WTC11 (cell line): ENCODE measurements around the gene LRRC7. TPM values are rescaled to one million over a fixed set of nuclear protein-coding genes. Genes with fewer than 3 reads are reported as not detected.

Source experiments
- ATAC-seq: fragments of 200-7000 bp; cut with Tn5 transposase; 2 replicates; pipeline ENCODE4 v1.10.0; 2021; ENCODE audit warnings: mild to moderate bottlenecking, moderate library complexity
- CTCF ChIA-PET: fragments of 300-600 bp; sonication (Branson Sonifier 250); formaldehyde crosslinking; loops from one replicate; lab custom pipeline; 2021; ENCODE audit warnings: antibody characterized with exemption; lab: Charles Lee
- POLR2A ChIA-PET: fragments of 350-600 bp; sonication (Branson Sonifier 250); formaldehyde crosslinking; loops from one replicate; lab custom pipeline; 2021; ENCODE audit warnings: antibody characterized with exemption; lab: Charles Lee
- DNase-seq: peaks from one replicate; pipeline ENCODE4 v3.0.0; 2021; ENCODE audit warnings: low spot score
- H3K27ac Mint-ChIP-seq: 2 replicates; pipeline ENCODE4 v1.8.0; 2021; ENCODE audit warnings: mixed read lengths
- H3K27me3 Mint-ChIP-seq: 2 replicates; pipeline ENCODE4 v1.8.0; 2021; ENCODE audit warnings: low read depth, mild to moderate bottlenecking, moderate library complexity, mixed read lengths
- H3K36me3 Mint-ChIP-seq: 2 replicates; pipeline ENCODE4 v1.8.0; 2021; ENCODE audit warnings: mixed read lengths
- H3K4me1 Mint-ChIP-seq: 2 replicates; pipeline ENCODE4 v1.8.0; 2022; ENCODE audit warnings: mixed read lengths
- H3K4me3 Mint-ChIP-seq: 2 replicates; pipeline ENCODE4 v1.8.0; 2021; ENCODE audit warnings: mild to moderate bottlenecking, moderate library complexity, mixed read lengths
- H3K9me3 Mint-ChIP-seq: 2 replicates; pipeline ENCODE4 v1.8.0; 2021; ENCODE audit warnings: mixed read lengths
- ATF6 ChIP-seq: sonication (generic); formaldehyde crosslinking; IDR thresholded peaks from 2 replicates; pipeline ENCODE4 v1.8.1; 2023; ENCODE audit warnings: mild to moderate bottlenecking, missing genetic modification reagents
- CBFB ChIP-seq: sonication (generic); formaldehyde crosslinking; IDR thresholded peaks from 2 replicates; pipeline ENCODE4 v1.8.1; 2022; ENCODE audit warnings: mild to moderate bottlenecking, low read depth, missing genetic modification reagents
- E2F5 ChIP-seq: sonication (generic); formaldehyde crosslinking; IDR thresholded peaks from 2 replicates; pipeline ENCODE4 v1.8.1; 2022; ENCODE audit warnings: mild to moderate bottlenecking, moderate library complexity, missing genetic modification reagents
- EMX1 ChIP-seq: fragments of 250-450 bp; sonication (Bioruptor Pico); IDR thresholded peaks from 2 replicates; pipeline ENCODE4 v1.8.0; 2021; ENCODE audit warnings: mild to moderate bottlenecking
- ESRRA ChIP-seq: sonication (generic); formaldehyde crosslinking; IDR thresholded peaks from 2 replicates; pipeline ENCODE4 v1.8.1; 2022; ENCODE audit warnings: mild to moderate bottlenecking, missing genetic modification reagents, borderline replicate concordance
- FOXJ3 ChIP-seq: sonication (generic); formaldehyde crosslinking; IDR thresholded peaks from 2 replicates; pipeline ENCODE4 v1.9.0; 2021; ENCODE audit warnings: missing genetic modification reagents, mild to moderate bottlenecking, borderline replicate concordance
- HMGA2 ChIP-seq: fragments of 250-450 bp; sonication (Bioruptor Pico); IDR thresholded peaks from 2 replicates; pipeline ENCODE4 v1.4.0; 2021; ENCODE audit warnings: mild to moderate bottlenecking, moderate library complexity
- IRF2 ChIP-seq: sonication (generic); formaldehyde crosslinking; IDR thresholded peaks from 2 replicates; pipeline ENCODE4 v1.8.0; 2022; ENCODE audit warnings: low read depth, missing genetic modification reagents, borderline replicate concordance
- JAZF1 ChIP-seq: fragments of 250-450 bp; sonication (Bioruptor Pico); IDR thresholded peaks from 2 replicates; pipeline ENCODE4 v1.9.0; 2021; ENCODE audit warnings: moderate library complexity, mild to moderate bottlenecking, inconsistent platforms
- NFATC4 ChIP-seq: fragments of 250-450 bp; sonication (Bioruptor Pico); IDR thresholded peaks from 2 replicates; pipeline ENCODE4 v1.9.0; 2021; ENCODE audit warnings: mild to moderate bottlenecking
- NFE2L1 ChIP-seq: sonication (generic); formaldehyde crosslinking; IDR thresholded peaks from 2 replicates; pipeline ENCODE4 v1.8.1; 2023; ENCODE audit warnings: missing genetic modification reagents
- NFYB ChIP-seq: sonication (generic); formaldehyde crosslinking; conservative IDR thresholded peaks from 2 replicates; pipeline ENCODE4 v1.8.0; 2022; ENCODE audit warnings: low read depth, missing genetic modification reagents
- NR3C1 ChIP-seq: sonication (generic); formaldehyde crosslinking; conservative IDR thresholded peaks from 2 replicates; pipeline ENCODE4 v1.8.1; 2023; ENCODE audit warnings: low read depth, mild to moderate bottlenecking, missing genetic modification reagents
- PREB ChIP-seq: sonication (generic); formaldehyde crosslinking; IDR thresholded peaks from 2 replicates; pipeline ENCODE4 v1.8.1; 2022; ENCODE audit warnings: mild to moderate bottlenecking, missing genetic modification reagents, moderate library complexity, borderline replicate concordance
- RELA ChIP-seq: sonication (generic); formaldehyde crosslinking; IDR thresholded peaks from 2 replicates; pipeline ENCODE4 v1.8.1; 2022; ENCODE audit warnings: missing genetic modification reagents, mild to moderate bottlenecking, borderline replicate concordance
- RORB ChIP-seq: fragments of 250-450 bp; sonication (Bioruptor Pico); IDR thresholded peaks from 2 replicates; pipeline ENCODE4 v1.9.0; 2021; ENCODE audit warnings: mild to moderate bottlenecking
- TCF7 ChIP-seq: sonication (generic); formaldehyde crosslinking; IDR thresholded peaks from 2 replicates; pipeline ENCODE4 v1.8.0; 2022; ENCODE audit warnings: mild to moderate bottlenecking, low read depth, missing genetic modification reagents, moderate library complexity
- TEAD1 ChIP-seq: sonication (generic); formaldehyde crosslinking; IDR thresholded peaks from 2 replicates; pipeline ENCODE4 v1.8.0; 2022; ENCODE audit warnings: mild to moderate bottlenecking, missing genetic modification reagents
- ZNF121 ChIP-seq: sonication (generic); formaldehyde crosslinking; IDR thresholded peaks from 2 replicates; pipeline ENCODE4 v1.8.0; 2023; ENCODE audit warnings: missing genetic modification reagents
- ZNF138 ChIP-seq: sonication (generic); formaldehyde crosslinking; conservative IDR thresholded peaks from 2 replicates; pipeline ENCODE4 v1.8.1; 2022; ENCODE audit warnings: mild to moderate bottlenecking, moderate library complexity, missing genetic modification reagents
- ZNF219 ChIP-seq: sonication (generic); formaldehyde crosslinking; IDR thresholded peaks from 2 replicates; pipeline ENCODE4 v1.8.0; 2023; ENCODE audit warnings: missing genetic modification reagents, mild to moderate bottlenecking, borderline replicate concordance
- ZNF317 ChIP-seq: sonication (generic); formaldehyde crosslinking; IDR thresholded peaks from 2 replicates; pipeline ENCODE4 v1.8.1; 2023; ENCODE audit warnings: low read depth, mild to moderate bottlenecking, moderate library complexity, missing genetic modification reagents, borderline replicate concordance
- ZNF396 ChIP-seq: fragments of 250-450 bp; sonication (Bioruptor Pico); IDR thresholded peaks from 2 replicates; pipeline ENCODE4 v1.8.0; 2021; ENCODE audit warnings: mild to moderate bottlenecking, moderate library complexity, borderline replicate concordance
- ZSCAN18 ChIP-seq: fragments of 250-450 bp; sonication (Bioruptor Pico); IDR thresholded peaks from 2 replicates; pipeline ENCODE4 v2.1.2; 2022; ENCODE audit warnings: mild to moderate bottlenecking, moderate library complexity
- total RNA-seq: library from RNA; stranded (reverse); gene quantifications from 3 replicates; pipeline ENCODE4 v1.2.3, GENCODE V29; 2021
- TF ChIP-seq, protein P1 (sequence below): fragments of 250-450 bp; sonication (Bioruptor Pico); conservative IDR thresholded peaks from 2 replicates; pipeline ENCODE4 v1.9.0; 2021; ENCODE audit warnings: mild to moderate bottlenecking
- TF ChIP-seq, protein P2 (sequence below): sonication (generic); formaldehyde crosslinking; IDR thresholded peaks from 2 replicates; pipeline ENCODE4 v1.8.0; 2022; ENCODE audit warnings: mild to moderate bottlenecking, missing genetic modification reagents

LRRC7 gene
- total RNA-seq, 1 experiment from 2014 or later, result not detected

DNA sequence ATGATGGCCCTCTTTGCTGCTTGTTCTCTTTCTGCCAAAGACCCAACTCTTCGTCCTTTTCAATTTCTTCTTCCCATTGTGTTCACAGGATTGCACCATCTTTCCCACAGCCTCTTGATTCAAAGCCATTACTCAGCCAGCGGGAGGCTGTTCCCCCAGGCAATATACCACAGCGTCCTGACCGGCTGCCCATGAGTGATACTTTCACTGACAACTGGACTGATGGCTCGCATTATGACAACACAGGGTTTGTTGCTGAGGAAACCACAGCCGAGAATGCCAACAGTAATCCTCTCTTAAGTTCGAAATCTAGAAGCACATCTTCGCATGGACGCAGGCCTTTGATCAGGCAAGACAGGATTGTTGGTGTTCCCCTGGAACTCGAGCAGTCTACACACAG lies 470.3 kb downstream of the LRRC7 start:
- DNase-seq, result peak; percentile 25
- TF ChIP-seq NFATC4 (CRISPR knock-in tag), result no peak
- TF ChIP-seq ZNF121 (CRISPR knock-in tag), result no peak
- TF ChIP-seq RORB (CRISPR knock-in tag), result no peak
- TF ChIP-seq ZNF219 (CRISPR knock-in tag), result no peak
- ATAC-seq, result peak; percentile 42
- H3K4me3 Mint-ChIP-seq, result no peak overlapping the region
- POLR2A ChIA-PET, result no interaction called here
- no peaks in the 10 kb centered on the region for H3K9me3 Mint-ChIP-seq
- CTCF ChIA-PET, result no interaction called here
- no peaks in the 10 kb centered on the region for H3K36me3 Mint-ChIP-seq
- no peak overlapping the region for H3K27ac Mint-ChIP-seq
- no peaks in the 10 kb centered on the region for H3K27me3 Mint-ChIP-seq
- H3K4me1 Mint-ChIP-seq, result peaks cover 27% of the 10 kb centered on the region

- ChIA-PET CTCF (no interaction called here), POLR2A (no interaction called here)
- no peaks in the 10 kb centered on the region for H3K27me3 Mint-ChIP-seq
- DNase-seq (no peak), ATAC-seq (no peak)
- no peaks in the 10 kb centered on the region for H3K9me3 Mint-ChIP-seq
- H3K4me1 Mint-ChIP-seq, result peaks cover 24% of the 10 kb centered on the region
- H3K27ac Mint-ChIP-seq, result no peak overlapping the region
- no peak overlapping the region for H3K4me3 Mint-ChIP-seq
- no peaks in the 10 kb centered on the region for H3K36me3 Mint-ChIP-seq
- TF ChIP-seq ESRRA (CRISPR knock-in tag) (no peak), NFYB (CRISPR knock-in tag) (no peak), ZNF121 (CRISPR knock-in tag) (no peak), PREB (CRISPR knock-in tag) (no peak), ZNF138 (CRISPR knock-in tag) (no peak), CBFB (CRISPR knock-in tag) (no peak), FOXJ3 (no peak), IRF2 (CRISPR knock-in tag) (no peak), NR3C1 (no peak), TEAD1 (CRISPR knock-in tag) (no peak), ZNF396 (CRISPR knock-in tag) (no peak), TCF7 (CRISPR knock-in tag) (no peak), JAZF1 (no peak), EMX1 (CRISPR knock-in tag) (no peak), ZSCAN18 (CRISPR knock-in tag) (no peak)
- TF ChIP-seq, protein P1, sequence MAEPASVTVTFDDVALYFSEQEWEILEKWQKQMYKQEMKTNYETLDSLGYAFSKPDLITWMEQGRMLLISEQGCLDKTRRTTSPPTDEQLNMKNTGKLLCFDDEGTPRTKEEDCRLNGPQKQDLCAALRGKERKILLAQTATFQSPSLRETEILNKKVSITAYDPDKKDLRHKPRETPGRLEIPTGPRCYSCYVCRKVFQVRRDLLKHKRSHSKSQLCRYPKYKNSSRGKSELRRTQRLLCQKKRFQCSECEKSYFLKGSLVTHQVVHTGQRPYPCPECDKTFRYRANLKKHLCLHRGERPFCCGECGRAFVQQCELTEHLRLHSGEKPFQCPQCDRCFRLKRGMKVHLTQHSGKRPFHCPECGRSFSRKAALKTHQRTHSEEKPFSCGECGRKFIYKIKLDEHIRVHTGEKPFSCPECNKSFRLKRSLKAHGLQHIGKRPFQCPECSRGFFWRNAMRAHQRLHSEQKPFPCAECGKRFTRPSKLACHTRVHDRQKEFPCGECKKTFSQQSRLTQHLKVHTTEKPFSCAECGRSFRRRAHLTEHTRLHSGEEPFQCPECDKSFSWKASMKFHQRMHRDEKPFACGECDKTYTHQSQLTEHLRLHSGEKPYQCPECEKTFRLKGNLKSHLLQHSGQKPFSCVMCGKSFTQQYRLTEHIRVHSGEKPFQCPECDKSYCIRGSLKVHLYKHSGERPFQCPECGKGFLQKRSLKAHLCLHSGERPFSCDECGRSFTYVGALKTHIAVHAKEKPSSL (CRISPR knock-in tag), result no peak
- TF ChIP-seq, all 79 proteins: peak for 0
Measured at GRCh38 chr1:70039485-70039884, 471.8 kb downstream of the LRRC7 start.

DNA sequence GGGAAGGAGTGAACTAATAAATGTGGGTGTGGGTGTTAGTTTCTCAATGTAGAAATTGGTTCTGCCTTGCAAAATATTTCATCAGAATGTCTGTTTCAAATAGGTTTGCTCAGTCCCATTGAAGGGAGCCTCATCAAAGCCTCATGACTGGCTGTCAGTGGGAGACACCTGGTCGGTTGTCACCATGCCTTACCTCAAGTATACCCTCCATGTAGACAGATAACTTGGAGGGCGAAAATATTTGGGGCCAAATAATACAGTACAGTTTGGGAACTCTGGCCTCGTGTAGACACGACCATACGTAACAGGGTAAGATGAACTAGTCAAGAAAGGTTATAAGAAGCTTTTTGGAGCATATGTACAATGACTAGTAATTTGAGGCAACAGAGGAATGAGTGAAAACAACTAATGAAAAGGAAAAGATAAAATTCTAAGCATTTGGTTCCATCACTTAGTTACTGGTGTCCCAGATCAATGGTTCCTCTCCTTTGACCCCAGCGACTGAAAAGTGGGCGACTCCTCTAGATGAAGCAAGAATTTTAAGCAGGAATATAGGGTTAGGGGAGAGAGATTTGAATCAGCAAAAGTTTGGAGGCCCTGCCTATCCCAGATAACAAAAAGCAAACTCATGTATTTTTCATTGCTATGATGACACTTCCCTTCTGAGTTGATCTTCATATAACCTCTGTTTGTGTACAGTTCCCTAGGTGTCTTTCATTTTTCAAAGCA lies 473.8 kb downstream of the LRRC7 start:
- no peaks in the 10 kb centered on the region; the same call in 1 of the 2 replicates for H3K27me3 Mint-ChIP-seq
- no peaks in the 10 kb centered on the region for H3K36me3 Mint-ChIP-seq
- CTCF ChIA-PET, result no interaction called here
- no peak overlapping the region for H3K27ac Mint-ChIP-seq
- H3K4me1 Mint-ChIP-seq, result peaks cover 15% of the 10 kb centered on the region
- POLR2A ChIA-PET, result no interaction called here
- no peak for DNase-seq
- H3K9me3 Mint-ChIP-seq, result peaks cover 7% of the 10 kb centered on the region
- ATAC-seq, result no peak
- no peak overlapping the region for H3K4me3 Mint-ChIP-seq
- TF ChIP-seq ZNF317 (CRISPR knock-in tag), result no peak
- no peak for TF ChIP-seq E2F5 (CRISPR knock-in tag)
- TF ChIP-seq ZNF121 (CRISPR knock-in tag), result no peak
- TF ChIP-seq ATF6 (CRISPR knock-in tag), result no peak
- TF ChIP-seq, protein P2, sequence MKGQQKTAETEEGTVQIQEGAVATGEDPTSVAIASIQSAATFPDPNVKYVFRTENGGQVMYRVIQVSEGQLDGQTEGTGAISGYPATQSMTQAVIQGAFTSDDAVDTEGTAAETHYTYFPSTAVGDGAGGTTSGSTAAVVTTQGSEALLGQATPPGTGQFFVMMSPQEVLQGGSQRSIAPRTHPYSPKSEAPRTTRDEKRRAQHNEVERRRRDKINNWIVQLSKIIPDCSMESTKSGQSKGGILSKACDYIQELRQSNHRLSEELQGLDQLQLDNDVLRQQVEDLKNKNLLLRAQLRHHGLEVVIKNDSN, result no peak
- TF ChIP-seq RELA, result no peak
- no peak for TF ChIP-seq ZNF138 (CRISPR knock-in tag)
- TF ChIP-seq HMGA2 (CRISPR knock-in tag), result no peak
- TF ChIP-seq NFE2L1 (CRISPR knock-in tag), result no peak
